GM08714 (cell line): ENCODE results near the gene TBC1D16.

Source experiments
- H3K4me3 ChIP-seq: fragments of 200-500 bp; sonication (Bioruptor generic); 2 replicates; pipeline ENCODE4 v1.5.1; 2014; ENCODE audit warnings: mild to moderate bottlenecking, low read length, inconsistent platforms
- ZNF274 ChIP-seq: IDR thresholded peaks from 2 replicates; pipeline ENCODE4 v1.6.1; 2012; ENCODE audit warnings: mild to moderate bottlenecking, low read depth, low read length

The TBC1D16 gene

DNA sequence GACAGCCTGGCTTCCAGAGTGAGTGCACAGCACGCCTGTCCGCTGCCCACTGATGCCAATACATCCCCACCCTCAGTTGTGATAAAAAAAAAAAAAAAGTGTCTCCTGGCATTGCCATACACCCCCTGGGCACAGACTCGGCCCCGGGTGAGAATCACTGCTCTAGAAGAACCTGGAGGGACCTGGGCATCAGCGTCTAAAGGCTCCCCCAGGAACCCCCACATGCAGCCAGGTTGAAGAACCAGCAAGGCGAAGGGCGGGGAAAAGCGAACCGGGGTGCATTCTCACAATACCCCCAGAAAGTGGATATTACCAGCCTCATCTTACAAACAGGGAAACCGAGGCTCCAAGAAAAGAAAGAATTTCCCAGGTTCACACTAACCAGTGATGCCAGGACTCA is 27.7 kb downstream of the TBC1D16 start:
- H3K4me3 ChIP-seq, result no peak overlapping the region
- TF ChIP-seq ZNF274, result no peak

DNA sequence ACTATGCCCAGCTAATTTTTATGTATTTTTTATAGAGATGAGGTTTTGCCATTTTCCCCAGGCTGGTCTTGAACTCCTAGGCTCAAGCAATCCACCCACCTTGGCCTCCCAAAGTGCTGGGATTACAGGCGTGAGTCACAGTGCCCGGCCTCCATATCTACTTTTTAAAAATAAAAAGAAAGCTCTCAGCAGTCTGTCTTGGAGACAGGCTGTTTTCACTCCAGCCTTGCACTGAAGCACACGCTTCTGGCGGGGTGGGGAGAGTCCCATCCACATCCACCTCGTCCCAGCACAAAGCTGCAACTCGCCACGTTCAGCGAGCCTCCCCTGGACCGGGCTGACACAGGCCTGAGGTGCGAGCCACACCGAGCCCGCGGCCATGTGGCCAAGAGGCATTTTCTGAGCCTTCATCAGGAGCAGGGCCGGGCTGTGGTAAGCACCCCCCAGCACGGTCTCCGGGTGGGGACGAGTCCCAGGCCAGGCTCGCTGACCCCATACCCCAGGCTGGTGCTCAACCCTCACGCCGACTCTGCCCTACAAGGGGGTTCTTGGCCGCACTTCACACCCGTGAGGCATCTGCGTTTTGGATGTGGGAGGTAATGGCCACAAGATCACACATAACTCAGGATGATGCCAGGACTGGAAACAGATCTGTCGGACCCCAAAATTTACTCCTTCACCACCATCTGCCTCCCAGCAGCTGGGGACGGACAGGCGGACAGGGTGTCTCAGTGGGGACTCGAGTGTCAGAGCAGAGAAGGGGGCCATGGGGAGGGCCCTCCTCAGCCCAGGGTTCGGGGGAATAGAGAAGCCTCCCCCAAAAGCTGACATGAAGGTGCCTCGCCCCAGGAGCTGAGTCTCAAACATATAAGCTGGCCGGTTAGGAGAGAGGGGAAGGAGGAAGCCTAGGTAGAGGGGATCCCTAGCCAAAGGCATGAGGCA is 28.6 kb downstream of the TBC1D16 start:
- H3K4me3 ChIP-seq, result no peak overlapping the region
- TF ChIP-seq ZNF274, result no peak

DNA sequence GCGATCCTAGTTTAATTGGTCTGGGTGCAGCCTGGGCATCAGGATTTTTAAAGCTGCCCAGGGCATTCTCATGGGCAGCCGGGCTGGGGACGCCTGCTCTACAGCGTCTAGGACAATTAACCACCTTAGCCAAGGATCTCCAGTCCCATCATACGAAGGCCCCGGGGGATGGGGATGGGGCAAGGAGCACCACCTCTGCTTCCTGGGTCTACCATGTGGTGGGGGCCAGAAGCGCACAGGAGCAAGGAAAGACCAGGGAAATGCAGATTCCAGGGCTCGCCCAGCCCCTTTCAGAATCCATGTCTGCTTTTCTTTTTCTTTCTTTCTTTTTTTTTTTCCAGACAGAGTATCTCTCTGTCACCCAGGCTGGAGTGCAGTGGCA is 29.3 kb downstream of the TBC1D16 start:
- no peak for TF ChIP-seq ZNF274
- H3K4me3 ChIP-seq, result no peak overlapping the region

GRCh38 chr17:80005360-80006338 is 30.0 kb downstream of the TBC1D16 start:
- H3K4me3 ChIP-seq, result no peak overlapping the region
- TF ChIP-seq ZNF274, result no peak

DNA sequence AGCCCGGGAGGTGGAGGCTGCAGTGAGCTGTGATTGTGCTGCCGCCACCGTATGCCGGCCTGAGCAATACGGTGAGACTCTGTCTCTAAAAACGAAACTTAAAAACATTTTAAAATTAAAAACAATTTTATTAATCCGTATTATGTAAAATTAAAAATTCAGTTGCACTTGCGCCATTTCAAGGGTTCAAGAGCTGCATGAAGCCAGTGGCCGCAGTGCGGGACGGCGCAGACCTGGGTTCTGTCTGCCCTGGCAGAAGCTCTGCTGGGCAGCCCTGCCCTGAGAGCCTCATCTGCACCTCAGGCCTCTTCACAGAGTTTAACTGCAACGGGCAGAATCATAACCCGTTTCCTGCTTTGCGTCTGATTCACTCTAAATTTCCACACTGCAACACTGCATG is 31.7 kb downstream of the TBC1D16 start:
- TF ChIP-seq ZNF274, result no peak
- H3K4me3 ChIP-seq, result no peak overlapping the region

DNA sequence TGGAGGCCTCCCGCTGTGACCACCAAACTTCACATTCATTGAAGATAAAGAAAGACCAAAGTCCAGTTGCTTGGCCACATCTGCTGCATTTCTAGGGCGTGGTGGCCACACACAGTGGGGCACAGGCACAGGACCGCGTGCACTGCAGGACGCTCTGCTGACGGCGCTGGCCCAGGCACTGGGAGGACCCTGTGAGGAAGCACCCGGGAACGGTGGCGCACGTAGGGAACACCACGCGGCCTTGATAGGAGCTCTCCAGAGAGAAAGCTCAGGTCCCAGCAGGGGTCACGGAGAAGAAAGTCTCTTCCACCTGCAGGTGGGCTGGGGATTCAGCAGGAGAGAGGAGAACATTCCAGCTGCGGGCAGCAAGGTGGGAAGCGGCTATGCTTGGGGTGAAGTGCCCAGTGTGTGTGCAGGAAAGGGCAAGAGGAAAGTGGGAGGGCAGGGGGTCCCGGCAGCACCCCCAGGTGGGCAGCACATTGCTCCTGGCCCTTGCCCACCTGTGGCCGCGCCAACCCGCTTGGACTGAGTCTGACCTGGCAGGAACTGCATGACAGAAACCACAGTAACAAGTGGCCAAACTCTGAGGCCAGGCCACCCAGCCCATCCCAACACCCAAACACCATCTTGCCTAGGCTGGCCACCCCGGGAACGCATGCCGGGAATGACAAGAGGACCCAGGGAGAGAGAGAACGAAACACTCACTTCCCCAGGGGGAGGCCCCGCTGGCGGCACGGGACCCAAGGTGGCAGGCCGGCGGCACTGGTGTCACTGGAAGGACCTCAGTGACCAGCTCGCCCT is 32.8 kb downstream of the TBC1D16 start:
- no peak overlapping the region for H3K4me3 ChIP-seq

DNA sequence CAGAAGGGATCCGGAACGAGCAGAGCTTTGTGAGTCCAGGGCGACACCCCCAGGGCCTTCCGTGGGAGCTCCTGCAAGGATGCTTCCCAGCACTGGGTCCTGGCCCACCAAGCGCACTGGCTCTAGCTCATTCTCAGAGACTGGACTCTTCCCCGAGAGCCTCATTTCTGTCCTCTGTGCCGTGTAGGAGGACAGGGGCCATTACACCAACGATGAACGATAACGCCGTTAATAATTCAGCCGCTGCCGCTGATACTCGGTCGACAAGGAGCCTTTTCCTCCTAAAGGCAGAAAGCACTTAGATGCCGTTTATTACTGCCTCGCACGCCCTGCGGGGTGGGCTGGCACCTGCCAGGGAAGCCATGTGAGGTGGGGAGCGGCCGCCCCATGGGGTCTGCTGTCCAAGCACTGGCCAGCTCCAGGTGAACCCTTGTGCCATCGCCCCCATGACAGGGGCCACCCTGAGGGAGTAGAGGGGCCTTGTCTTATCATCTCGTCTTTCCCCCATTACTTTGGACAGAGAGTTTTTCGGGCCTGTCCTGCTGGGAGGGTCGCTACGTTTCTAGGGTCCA is 33.5 kb downstream of the TBC1D16 start:
- no peak overlapping the region for H3K4me3 ChIP-seq
- no peak for TF ChIP-seq ZNF274

More for the DNA sequence above, 32.8 kb downstream of the TBC1D16 start:
- no peak for TF ChIP-seq ZNF274

- H3K4me3 ChIP-seq, result no peak overlapping the region
- TF ChIP-seq ZNF274, result no peak
Measured at GRCh38 chr17:80000981-80001775, 34.5 kb downstream of the TBC1D16 start.

- no peak for TF ChIP-seq ZNF274
- no peak overlapping the region for H3K4me3 ChIP-seq
Measured at GRCh38 chr17:80000136-80000535, 35.5 kb downstream of the TBC1D16 start.

- no peak overlapping the region for H3K4me3 ChIP-seq
- TF ChIP-seq ZNF274, result no peak
Measured at GRCh38 chr17:79997011-79997660, 38.5 kb downstream of the TBC1D16 start.

GRCh38 chr17:79996291-79996690 is 39.4 kb downstream of the TBC1D16 start:
- H3K4me3 ChIP-seq, result no peak overlapping the region
- TF ChIP-seq ZNF274, result no peak

DNA sequence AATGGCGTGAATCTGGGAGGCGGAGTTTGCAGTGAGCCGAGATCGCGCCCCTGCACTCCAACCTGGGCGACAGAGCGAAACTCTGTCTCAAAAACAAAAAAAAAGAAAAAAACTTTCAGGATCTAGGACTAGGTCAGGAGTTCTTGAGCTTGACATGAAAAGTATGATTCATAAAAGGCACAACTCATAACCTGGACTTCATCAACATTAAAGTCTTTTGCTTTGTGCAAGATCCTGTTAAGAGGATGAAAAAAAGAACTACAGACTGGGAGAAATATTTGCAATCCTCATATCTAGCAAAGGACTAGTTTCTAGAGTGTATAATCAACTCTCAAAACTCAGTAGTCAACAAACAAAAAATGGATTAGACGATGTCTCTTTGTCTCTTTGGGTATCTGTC is 40.0 kb downstream of the TBC1D16 start:
- no peak for TF ChIP-seq ZNF274
- H3K4me3 ChIP-seq, result no peak overlapping the region
